Hindlimb muscle (tissue), 1 donor: ENCODE results near the gene RIMS1. TPM values are rescaled to one million over a fixed set of nuclear protein-coding genes. Genes with fewer than 3 reads are reported as not detected.

Experiments
- DNase-seq: peaks from one replicate; pipeline ENCODE4 v3.0.0-alpha.2; 2013
- polyA plus RNA-seq: library from polyadenylated mRNA; unstranded; fragments of 120-200 nt; gene quantifications from one replicate; pipeline ENCODE4 v1.2.1, GENCODE V29; 2013; ENCODE audit not compliant: insufficient read length

The RIMS1 gene, protein sequence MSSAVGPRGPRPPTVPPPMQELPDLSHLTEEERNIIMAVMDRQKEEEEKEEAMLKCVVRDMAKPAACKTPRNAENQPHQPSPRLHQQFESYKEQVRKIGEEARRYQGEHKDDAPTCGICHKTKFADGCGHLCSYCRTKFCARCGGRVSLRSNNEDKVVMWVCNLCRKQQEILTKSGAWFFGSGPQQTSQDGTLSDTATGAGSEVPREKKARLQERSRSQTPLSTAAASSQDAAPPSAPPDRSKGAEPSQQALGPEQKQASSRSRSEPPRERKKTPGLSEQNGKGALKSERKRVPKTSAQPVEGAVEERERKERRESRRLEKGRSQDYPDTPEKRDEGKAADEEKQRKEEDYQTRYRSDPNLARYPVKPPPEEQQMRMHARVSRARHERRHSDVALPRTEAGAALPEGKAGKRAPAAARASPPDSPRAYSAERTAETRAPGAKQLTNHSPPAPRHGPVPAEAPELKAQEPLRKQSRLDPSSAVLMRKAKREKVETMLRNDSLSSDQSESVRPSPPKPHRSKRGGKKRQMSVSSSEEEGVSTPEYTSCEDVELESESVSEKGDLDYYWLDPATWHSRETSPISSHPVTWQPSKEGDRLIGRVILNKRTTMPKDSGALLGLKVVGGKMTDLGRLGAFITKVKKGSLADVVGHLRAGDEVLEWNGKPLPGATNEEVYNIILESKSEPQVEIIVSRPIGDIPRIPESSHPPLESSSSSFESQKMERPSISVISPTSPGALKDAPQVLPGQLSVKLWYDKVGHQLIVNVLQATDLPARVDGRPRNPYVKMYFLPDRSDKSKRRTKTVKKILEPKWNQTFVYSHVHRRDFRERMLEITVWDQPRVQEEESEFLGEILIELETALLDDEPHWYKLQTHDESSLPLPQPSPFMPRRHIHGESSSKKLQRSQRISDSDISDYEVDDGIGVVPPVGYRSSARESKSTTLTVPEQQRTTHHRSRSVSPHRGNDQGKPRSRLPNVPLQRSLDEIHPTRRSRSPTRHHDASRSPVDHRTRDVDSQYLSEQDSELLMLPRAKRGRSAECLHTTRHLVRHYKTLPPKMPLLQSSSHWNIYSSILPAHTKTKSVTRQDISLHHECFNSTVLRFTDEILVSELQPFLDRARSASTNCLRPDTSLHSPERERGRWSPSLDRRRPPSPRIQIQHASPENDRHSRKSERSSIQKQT (N-terminal part only)
- polyA plus RNA-seq: 0.40 TPM

GRCh38 chr6:71886184-71887005 lies at the start of gene RIMS1:
Gene RIMS1, plus strand, starts transcription at chr6:71886550. Its CDS starts 474 bp downstream, at chr6:71887024.
- peak; percentile 12 for DNase-seq

DNA sequence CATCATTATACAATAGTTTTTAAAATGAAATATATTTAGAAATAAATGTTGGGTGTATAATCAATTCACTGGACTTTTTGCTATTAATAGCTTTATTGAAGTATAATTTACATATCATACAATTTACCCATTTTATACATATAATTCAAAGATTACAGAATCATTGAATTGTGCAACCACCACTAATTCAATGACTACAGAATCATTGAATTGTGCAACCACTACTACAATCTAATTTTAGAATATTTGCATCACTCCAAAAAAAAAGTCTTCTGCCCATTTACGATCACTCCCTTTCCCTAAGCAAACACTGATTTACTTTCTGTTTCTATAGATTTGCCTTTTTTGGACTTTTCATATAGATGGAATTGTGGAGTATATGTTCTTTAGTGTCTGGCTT lies 35.1 kb upstream of the RIMS1 start:
- DNase-seq: no peak

- no peak for DNase-seq
Measured at GRCh38 chr6:71852948-71853347, 33.4 kb upstream of the RIMS1 start.

- DNase-seq: no peak
Measured at GRCh38 chr6:71855406-71855805, 30.9 kb upstream of the RIMS1 start.

DNA sequence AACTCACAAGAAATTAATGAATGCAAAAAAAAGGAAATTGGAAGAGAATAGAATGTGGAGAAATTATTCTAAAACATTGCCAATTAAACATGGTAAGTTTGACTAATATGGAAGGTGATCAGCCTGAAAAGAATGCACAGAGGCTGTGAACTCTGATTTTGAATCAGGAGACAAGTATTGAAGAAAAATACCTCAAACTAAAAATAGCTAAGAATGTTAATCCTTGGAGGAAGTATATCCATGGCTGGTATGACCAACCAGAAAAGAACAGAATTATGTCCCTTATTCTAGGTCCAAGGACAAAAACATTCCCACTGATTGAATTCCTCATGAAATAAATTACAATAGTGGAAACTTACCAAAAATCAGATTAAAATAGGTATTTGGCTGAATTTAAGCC lies 7.3 kb upstream of the RIMS1 start:
- DNase-seq: no peak

GRCh38 chr6:71887006-71887743 lies 825 bp downstream of the RIMS1 start:
- DNase-seq: no peak

DNA sequence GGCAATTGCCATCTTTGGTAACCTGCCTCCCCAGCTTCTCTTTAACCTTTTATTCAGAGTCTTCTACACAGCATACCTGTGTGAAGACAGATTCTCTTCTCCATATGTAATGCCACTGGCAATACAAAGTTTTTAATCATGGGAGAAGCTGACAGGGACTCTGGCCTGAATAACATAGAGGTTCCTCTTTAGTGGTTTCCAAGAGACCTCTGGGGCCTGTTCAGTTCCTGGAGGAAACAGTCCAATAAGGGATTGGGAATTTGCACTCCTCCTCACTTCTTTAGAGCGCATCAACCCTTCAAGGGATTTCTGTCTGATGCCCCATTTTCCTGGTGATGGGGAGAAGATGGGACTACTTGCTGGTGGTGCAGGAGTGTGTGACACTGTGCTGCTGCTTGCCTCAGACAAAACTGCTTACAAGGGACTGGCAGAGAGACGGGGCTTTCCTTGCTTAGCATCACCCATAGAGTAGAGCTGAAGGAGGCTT lies 1.4 kb downstream of the RIMS1 start:
- no peak for DNase-seq

- DNase-seq: no peak
Measured at GRCh38 chr6:71888756-71889340, 2.5 kb downstream of the RIMS1 start.

DNA sequence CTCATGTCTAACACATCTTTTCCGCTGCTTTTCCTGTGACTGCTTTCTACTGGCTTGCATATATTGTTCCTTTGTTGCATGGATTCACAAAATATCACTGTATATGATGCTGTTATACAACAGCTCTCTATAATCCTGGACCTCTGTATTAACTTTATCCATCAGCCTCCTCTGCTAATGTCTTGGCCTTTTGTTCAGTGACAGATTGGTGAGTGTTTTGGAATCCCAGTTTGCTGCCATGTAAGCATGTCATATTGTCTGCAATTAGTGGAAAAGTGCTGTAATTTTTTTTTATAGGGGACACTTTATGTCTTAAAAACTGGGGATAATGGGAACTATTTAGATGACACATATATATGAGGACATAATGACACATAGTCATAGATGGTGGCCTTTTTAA lies 3.0 kb downstream of the RIMS1 start:
- no peak for DNase-seq

DNA sequence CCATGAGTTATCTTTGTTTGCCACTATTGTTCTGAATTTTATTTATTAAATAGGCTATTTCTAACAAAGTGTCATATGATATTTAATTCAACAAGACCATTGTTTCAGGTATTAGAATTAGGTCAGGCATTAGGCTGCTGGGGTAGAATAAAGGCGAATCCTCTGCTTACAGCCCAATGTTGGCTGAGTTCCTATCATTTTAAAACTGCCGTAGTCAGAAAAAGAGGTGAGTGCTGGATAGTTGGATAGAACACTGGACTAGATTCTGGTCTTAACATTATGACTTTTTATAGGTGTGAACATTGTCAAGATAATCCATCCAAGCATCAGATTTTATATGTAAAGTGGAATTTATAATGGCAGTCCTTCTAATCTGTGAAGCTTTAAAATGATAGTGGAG lies 6.3 kb downstream of the RIMS1 start:
- DNase-seq: no peak

- no peak for DNase-seq
Measured at GRCh38 chr6:71900642-71901041, 14.3 kb downstream of the RIMS1 start.

- no peak for DNase-seq
Measured at GRCh38 chr6:71902261-71902660, 15.9 kb downstream of the RIMS1 start.

- no peak for DNase-seq
Measured at GRCh38 chr6:71906813-71907212, 20.5 kb downstream of the RIMS1 start.

GRCh38 chr6:71908162-71908765 lies 21.9 kb downstream of the RIMS1 start:
- no peak for DNase-seq

GRCh38 chr6:71913444-71914234 lies 27.3 kb downstream of the RIMS1 start:
- no peak for DNase-seq

- DNase-seq: no peak
Measured at GRCh38 chr6:71929047-71929446, 42.7 kb downstream of the RIMS1 start.

GRCh38 chr6:71933881-71934280 lies 47.5 kb downstream of the RIMS1 start:
- DNase-seq: no peak

- DNase-seq: no peak
Measured at GRCh38 chr6:71965404-71965803, 79.1 kb downstream of the RIMS1 start.

GRCh38 chr6:71967436-71967835 lies 81.1 kb downstream of the RIMS1 start:
- no peak for DNase-seq
